Measurements from ENCODE around the gene SPAG9.

SPAG9 gene

DNA sequence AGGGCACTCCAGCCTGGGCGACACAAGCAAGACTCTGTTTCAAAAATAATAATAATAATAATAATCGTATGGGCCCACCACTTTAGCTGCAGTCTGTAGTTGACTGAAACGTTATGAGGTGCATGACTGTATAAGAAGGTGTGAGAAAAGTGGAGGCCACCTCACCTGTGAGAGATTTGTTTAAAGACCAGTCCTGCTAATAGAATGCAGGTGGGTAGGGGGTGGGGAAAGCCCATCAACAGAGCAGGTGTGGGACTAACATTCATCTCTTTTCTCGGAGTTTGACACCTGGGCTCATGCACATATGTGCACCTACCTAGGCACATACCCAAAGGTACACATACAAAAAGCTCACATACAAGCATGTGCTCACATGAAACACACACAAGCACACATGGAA, 186.5 kb downstream of the SPAG9 start:
- DNase-seq, result no peak

DNA sequence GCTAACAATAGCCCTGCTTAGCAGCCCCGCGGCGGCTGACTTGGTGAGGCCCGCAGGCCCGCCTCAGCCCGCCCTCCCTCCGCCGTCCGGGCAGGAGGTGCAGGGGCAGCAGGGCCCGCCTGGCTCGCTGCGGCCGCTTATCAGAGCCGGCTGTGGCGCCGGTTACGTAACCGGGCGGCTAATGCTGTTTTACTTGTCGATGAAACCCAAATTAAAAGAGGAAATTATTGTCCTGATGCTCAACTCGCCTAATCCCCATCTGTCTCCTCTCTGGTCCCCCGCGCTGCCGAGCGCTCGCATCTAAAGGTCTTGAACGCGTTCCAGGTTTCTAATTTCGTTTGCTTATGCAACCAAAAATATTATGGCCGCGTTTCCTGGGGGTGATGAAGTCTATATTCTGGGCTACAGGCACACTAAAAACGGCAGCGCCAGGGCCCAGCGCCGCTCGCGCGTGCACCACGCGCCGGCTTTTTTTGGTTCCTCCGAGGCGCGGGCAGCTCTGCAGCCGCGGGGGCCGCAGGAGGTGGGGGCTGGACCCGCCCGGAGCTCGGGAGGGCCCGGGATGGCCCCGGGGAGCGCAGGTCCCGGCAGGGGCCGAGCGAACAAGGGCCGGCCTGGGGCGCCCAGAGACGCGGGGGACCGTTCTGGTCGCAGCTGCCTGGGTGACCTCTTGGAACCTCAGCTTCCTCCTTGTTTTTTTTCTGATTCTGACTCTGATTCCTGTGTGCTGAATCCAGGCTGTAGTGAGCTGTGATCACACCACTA, 189.3 kb downstream of the SPAG9 start:
- peak; percentile 49 for DNase-seq

DNA sequence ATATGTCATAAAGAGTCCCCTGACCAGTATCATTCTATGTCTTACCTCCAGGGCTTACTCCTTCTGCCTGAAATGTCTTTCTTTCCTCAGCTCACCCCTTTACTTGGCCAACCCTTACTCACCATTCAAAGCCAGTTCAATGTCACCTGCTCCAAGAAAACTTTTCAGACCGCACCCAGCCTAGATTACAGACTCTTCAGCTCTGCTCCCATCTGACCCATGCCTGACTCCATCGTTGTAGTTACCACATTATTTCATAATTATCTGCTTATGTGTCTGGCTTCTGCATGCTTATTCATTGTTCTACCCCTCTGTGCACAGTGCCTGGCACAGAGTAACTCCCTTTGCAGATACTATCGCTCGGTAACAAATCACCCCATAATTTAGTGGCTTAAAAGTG, 192.0 kb downstream of the SPAG9 start:
- DNase-seq, result no peak

DNA sequence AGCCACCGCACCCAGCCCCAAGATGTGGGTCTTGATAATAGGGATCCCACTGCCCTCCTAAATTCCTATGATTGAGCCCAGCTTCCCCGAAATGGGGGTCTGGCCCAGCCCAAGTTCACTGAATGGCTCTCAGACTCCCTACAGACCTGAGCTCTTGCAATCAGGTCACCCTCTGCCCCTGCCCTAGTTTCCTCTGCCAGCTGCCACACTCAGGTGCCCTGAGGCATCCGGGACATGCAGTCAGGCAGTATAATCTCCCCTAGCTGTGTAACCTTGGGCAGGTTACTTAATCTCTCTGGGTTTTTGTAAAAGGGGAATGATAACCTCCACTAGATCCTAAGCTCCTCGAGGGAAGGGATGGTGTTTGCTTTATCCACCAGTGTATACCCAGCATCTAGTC, 193.4 kb downstream of the SPAG9 start:
- DNase-seq, result no peak

DNA sequence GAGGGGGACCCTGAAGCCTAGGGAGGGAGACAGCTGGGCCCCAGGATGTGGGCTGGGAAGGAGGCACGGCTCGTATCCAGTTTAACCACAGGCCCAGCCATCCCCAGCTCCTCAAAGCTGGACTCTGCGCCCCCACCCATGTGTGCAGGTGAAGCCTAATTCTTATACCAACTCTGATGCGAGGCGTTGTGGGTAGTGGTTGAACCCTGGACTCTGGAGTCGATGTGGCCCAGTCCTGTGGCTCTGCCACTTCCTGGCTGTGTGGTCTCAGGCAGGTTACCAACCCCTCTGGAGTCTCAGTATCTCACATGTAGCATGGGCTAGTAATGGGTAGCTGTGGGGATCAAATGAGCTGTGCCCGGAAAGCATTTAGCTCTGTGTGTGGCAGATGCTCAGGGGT, 194.1 kb downstream of the SPAG9 start:
- DNase-seq, result no peak

DNA sequence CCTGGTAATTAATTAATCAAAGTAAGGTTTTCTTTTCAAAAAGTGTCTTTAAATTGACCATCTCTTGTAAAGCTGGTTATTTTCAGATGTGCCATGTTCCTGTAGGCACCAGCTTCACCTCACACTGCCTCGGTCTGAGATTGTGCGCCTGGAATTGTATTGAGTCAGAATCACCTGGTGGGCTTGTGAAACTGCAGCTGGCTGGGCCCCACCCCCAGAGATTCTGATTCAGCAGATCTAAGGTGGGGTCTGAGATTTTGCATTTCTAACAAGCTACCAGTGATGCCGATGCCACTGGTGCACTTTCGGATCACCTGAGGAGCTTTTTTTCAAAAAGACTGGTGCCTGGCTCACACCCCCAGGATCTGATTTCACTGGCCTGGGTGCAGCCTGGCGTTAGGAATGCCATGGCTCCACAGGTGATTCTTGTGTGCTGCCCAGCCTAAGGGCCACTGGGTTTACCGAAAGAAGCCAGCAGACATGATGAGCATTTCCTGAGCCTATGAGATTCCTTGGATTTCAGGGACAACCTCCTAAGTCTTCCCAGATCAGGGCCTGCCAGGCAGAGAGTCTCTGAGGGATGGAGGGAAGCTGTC, 195.3 kb downstream of the SPAG9 start:
- DNase-seq, result no peak

DNA sequence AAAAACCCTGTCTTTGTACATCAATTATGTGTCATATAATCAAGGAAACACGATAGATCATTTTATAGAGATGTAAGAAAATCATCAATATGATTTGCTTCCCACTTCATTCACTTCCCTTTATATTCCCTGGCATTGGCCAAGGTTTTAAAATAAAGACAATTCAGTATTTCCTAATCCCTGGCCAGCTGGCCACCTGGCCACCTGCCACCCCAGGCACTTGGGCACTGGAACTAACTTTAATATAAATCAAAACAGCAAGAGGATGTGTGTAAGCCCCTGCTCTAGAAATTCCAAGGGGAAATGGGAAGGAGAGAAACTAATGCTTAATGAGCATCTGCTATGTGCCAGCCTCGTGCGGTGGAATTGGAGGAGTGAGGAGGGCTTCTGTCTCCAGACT, 195.9 kb downstream of the SPAG9 start:
- DNase-seq, result no peak

DNA sequence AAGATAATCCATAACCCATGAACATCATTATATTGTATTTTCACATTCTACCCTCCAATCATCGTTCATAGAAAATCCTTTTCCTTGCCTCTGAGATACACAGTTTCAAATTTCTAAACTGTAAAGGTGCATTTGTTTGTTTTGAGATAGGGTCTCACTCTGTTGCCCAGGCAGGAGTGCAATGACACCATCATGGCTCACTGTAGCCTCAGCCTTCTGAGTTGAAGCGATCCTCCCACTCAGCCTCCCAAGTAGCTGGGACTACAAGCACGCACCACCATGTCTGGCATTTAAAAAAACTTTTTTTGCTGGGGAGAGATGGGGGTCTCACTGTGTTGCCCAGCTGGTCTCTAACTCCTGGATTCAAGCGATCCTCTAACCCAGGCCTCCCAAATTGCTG, 196.4 kb downstream of the SPAG9 start:
- DNase-seq, result no peak

DNA sequence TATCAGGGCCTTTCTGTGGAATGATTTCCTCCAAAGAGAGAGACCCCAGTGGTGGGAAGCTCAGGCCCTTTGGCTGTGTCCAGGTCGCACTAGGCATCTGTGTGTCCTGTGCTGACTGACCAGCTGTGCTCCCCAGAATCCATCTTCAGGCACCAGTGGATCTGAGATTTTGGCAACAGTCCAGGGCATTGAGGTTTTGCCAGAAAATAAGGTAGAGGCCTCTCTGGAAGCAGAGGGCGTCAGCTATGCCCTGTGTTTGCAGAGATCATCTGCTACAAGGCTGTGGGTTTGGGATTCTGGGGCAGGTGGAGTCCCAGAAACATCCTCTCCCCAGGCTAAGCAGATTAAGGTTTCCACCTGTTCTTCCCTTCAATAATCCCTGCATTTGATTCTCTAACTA, 197.1 kb downstream of the SPAG9 start:
- DNase-seq, result no peak

DNA sequence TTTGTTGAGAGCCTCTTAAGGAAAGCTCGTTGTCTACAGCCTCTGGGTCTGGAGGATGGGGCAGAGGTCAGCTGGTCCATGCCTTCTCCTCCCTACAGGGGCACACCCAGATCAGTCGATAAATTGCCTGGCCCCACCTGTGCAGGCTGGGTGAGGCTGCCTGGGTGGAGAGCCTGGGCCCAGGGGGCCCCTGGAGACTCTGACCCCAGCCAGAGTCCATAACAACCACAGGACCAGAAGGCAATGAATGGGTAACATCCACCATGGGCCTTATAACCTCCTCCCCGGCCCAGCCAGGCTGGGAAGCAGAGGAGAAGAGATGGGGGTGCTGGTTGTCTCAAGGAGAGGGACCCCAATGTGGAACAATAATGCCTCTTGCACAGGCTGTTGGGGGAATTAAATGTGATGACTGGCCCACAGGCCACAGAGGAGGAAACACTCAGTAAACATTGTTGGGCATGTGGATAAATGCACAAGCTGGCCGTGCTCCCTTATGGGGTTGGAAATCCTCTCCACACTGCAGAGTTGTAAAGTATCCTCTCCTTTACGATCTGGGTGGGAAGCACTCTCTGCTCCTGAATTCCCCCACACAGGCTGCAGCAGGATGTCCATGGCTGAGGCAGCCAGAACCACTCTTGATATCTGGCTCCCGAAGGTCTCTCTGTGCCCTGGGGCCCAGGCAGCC, 197.8 kb downstream of the SPAG9 start:
- no peak for DNase-seq

DNA sequence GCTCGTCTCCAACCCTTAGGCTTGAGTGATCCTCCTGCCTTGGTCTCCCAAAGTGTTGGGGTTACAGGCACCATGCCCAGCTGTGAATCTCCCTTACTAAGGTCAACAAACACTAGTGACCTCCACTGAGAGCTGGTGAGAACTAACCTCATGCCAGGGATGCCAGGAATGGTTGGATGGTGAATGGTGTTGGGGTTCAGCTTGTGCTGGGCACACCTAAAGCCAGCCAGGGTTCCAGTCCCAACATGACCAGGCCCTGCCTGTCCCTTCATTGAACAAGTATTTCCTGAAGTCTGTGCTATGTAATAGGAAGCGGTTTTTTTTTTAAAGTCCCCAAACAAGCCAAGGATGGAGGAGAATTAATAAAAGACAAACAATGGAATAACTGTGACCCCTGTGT, 198.6 kb downstream of the SPAG9 start:
- no peak for DNase-seq

DNA sequence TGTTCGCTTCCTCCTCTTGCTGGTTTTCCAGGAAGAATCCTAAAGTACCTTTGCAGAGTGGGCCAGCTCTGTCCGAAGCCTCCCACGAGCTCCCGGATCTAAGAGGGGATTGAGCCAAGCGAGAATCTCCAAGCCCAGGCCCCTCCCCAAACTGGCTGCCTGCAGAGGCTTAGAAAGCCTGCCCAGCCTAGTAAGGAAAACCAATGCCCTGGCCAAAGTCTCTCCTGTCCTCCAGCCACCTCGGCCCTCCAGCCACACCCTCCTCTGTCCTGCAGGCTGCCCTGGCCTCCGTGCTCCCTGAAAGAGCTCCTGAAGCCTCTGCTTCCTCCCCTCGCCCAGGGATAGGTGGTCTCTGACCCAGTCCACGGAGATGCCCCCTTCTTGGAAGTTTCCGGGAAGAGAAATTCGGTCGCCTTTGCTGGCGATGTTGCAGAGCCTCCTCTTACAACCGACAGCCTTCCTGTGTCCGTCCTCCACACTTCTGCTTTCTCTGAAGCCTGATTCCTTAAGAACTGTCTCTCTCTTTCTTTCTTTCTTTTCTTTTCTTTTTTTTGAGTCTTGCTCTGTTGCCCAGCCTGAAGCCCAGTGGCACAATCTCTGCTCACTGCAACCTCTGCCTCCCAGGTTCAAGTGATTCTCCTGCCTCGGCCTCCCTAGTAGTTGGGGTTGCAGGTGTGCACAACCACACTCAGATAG, 199.6 kb downstream of the SPAG9 start:
- no peak for DNase-seq

DNA sequence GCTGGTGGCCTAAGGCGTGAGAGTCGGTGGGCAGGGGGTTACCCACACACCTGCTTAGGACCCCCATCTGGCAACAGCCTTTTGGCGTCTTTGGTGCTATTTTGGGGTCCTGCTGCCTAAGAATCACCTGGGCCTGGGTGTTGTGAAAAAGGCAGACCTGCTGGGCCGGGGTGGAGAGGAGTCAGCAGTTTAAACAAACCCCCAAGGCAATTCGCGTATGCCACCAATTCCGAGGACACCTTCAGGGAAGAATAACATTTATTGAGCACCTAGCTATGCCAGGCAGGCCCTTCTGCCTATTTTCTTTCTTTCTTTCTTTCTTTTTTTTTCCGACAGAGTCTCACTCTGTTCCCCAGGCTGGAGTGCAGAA, 200.6 kb downstream of the SPAG9 start:
- no peak for DNase-seq

DNA sequence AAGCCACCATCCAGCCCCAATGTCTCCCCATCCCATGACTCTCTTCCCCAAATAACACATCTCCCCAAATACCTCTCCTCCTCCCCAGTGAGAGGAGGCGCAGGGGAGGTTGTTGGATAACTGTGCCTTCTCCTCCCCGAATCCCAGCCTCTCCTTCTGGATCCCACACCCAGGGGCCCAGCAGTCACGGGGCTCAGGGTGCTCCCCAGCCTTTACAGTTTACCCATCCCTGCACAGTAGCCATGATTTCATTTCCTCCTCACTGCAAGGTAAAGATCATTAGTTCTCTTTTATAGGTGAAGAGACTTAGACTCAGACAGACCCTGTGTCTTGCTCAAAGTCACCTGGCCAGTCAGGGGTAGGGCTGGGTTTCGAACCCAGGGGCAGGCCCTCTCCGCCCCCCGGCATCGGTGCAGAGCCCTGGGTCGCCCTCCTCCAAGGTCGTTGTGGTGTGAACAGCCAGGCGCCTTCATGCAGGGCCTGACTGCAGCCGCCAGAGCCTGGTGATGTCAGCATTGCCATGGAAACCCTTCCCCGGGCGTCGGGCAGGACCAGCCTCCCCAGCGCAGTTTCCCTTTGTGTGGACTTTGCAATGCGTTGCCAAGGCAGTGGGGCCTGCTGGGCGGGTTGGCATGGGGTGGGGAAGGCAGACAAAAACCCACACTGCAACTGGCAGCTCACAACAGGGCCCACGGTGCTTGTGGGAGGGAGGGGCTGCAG, 201.2 kb downstream of the SPAG9 start:
- peak; percentile 93 for DNase-seq

DNA sequence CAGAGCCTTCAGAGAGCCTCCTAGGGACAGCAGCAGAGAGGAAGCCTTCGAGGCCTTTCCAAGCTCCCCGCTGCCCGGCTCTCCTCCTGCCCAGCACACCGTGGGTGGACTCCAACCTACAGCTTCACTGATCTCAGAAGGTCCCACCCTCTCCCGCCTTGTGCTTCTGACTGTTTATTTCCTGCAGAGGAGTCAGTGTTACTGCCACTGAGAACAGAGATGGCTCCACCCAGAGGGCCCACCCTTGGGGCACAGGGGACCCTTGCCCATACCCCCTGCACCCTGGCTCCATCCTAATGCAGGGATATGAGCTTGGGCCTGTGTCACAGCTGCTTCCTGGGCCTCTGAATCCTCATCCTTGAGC, 201.8 kb downstream of the SPAG9 start:
- DNase-seq, result no peak

DNA sequence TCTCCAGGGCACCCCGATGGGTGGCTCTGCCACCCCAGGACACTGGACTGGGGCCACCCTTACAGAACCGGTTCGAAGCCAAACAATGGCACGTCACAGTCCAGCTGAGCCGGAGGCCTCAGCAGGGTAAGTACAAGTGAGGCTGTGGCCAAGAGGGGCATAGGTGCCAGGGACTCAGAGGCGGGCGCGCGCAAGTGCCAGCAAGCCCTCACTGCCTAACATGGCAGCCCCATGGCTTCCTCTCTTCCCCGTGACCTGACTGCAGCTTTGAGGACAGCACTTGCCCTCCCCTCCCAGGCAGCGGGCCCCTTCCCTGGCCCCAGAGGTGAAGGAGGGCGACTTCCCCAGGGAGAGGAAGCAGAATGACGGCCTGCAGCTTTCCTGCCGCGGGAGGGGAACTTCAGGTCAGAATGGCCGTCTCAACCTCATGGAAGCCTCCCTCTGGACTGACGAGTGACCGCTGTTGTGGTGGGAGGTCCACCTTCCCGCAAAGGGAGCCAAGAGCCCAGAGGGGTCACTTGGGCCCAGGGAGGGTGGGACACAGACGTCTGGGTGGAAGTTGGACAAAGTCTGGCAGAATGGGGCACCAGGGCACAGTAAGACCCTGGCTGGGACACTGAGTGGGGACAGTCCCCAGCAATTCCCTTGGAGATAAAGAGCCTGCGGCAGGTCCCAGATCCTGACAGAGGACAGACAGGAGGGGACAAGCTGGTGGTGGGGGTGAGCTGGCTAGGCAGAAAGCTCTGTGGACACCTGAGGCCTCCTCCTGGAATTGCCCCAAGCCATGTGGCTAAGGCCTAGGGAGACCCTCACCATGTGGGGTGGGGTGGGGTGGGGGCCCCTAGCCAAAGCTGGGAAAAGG, 202.4 kb downstream of the SPAG9 start:
- DNase-seq, result no peak

DNA sequence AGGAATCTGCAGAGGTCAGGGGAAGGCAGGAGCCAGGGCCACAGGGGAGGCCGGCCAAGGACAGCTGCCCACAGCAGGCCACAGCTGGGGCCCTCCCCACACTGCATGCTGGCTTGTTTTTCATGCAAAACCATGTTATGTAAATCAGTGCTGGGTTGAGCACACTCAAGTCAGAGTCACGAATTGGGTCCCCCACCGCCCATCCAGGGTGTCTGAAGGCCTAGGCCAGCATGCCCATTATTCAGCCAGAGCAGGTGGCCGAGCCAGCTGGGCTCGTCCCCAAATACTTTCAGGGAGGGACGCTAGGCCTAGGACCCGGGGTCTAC, 203.3 kb downstream of the SPAG9 start:
- DNase-seq, result no peak

DNA sequence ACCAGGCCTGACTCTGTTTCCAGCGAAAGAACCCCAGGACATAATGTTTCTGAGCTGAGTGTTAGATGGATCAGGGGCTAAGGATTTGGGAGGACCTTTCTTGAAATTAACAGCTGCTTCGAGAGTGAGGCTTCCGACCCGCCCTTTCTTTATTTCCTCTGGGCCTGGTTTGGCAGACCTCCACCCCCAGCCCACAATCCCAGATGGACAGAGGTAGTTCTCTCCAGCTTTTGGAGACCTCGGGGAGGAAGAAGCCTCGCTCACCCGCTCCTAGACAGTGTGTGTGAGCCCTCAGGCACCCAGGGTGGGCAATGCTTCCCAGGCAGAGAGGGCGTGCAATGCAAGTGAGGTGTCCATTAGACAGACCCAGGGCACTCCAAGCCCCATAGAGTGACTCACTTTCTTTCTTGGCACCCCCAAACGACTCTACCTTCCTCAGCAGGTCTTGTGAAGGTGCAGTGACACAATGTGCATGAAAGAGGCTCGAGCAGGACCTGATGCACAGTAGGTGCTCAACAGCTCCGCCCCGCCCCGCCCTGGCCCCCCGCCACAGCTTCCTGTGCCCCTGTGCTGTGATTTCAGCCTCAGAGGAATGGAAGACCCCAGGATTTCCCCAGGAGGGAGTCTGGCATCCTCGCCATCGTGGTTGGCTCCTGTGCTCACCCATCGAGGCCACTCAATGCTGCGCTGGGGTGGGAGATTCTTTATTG, 203.8 kb downstream of the SPAG9 start:
- DNase-seq, result no peak

DNA sequence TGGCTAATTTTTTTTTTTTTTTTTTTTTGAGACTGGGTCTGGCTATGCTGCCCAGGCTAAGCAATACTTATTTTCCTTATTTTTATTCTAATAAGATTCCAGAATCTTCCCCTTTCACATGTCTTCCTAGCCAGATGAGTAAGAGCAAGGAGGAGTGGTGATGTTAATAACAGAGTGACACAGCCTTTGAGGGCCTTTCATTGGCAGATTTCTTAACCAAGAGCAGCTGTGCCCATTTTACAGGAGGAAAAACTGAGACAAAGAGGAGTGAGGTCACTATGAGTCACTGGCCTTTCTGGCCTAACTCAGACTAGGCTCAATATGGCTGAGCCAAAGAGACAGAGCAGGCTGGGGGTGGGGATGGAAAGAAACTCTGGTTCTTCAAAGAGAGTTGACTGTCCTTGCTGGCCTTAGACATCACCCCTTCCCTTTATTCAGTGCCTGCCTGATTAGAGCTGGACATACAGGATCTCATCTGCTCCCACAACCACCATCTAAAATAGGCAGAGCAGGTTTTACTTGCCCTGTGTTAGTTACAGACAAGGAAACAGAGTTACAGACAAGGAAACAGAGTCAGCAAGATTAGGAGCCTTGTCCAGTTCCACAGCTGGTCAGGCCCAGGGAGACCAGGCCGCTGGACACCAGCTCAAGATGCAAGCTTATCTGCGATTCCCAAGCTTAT, 204.5 kb downstream of the SPAG9 start:
- DNase-seq, result no peak

DNA sequence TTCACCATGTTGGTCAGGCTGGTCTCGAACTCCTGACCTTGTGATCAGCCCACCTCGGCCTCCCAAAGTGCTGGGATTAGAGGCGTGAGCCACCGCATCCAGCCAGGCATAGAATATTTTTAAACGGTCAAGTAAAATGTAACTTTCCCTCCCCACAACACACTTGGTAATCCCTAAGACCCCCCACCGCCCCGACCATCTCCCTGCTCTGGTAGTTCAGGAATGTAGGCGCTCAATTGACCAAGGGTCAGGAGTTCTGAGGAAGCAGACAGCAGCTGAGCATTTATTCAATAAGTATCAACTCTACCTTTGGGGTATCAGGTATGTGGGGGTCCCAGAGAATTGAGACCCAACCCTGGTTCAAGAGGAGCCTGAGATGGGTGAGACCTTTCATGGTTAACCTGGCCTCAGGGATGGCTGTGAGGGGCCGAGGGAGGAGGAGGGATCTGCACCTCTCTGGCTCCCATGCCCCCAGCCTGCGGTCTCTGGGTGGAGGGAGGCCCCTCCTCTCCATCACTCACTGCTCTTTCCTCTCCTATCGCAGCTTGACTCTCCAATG, 206.1 kb downstream of the SPAG9 start:
- no peak for DNase-seq

DNA sequence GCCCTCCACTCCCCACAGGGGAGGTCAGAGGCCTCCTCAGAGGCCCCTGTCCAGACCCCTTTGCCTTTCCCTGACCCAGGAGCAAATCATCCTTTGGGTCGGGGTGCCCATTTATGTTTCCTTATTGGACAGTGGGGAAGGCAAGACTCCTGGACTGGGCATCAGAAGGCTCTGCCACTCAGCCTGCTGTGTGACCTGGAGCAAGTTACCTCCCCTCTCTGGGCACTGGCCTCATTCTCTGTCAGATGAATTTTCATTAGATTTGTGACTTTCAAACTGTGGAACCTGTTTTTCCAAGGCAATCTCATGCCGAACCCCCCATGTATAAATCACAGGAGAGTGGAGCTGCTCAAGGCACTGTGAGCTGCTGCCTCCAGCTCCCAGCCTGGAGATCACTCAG, 207.5 kb downstream of the SPAG9 start:
- DNase-seq, result no peak
